GM19351 (cell line): ENCODE results near the gene HMHB1.

Experiments used
- ATAC-seq: cut with Tn5 transposase; IDR thresholded peaks from one replicate; pipeline ENCODE4 v1.9.1; 2021; ENCODE audit warnings: mild to moderate bottlenecking, moderate library complexity; ENCODE audit not compliant: unreplicated experiment

Gene HMHB1

DNA sequence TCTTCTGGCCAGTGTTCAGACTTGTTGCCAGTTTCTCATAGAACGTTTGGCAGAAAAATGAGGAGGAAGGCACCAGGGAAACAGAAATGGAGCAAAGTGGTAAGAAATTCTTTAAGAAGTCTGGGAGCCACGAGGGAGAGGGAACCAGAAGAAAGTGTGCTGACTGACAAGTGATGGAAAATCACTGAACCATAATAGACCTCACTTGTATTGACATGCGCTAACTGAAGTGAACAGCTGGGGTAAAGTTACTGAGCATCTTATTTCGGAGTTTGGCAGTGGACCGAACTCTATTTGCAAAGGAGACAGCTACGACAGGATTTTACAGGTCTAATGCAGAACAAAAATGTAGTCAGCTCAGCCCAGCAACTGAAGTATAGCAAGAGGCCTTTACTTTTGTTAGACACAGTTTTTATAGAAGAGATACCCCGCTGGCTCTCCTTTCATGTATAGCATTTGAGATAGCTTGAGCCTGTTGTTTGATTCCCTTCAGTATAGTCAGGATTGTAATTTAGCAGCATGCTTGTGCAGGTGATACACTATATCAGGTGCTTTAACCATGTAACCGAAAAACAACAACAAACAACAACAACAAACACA, 53.6 kb downstream of the HMHB1 start:
- no peak for ATAC-seq
